SK-N-SH (cell line): ENCODE results near the gene ADAP2.

Source experiments
- CHD2 ChIP-seq: fragments of 150-350 bp; IDR thresholded peaks from 2 replicates; pipeline ENCODE4 v1.6.1; 2018; ENCODE audit warnings: low read length; ENCODE audit not compliant: partially characterized antibody
- EP300 ChIP-seq, 2 experiments: IDR thresholded peaks; 2 replicates each; pipeline versions ENCODE4 v1.4.0 to v1.6.1; 2012; ENCODE audit warnings: borderline replicate concordance in 1 of 2, low read depth in 1 of 2, low read length in 1 of 2
- FOSL2 ChIP-seq: IDR thresholded peaks from 2 replicates; pipeline ENCODE4 v1.4.0; 2012; ENCODE audit warnings: low read depth, mild to moderate bottlenecking, moderate library complexity, borderline replicate concordance
- FOXJ3 ChIP-seq: sonication (generic); formaldehyde crosslinking; IDR thresholded peaks from 2 replicates; pipeline ENCODE4 v1.5.1; 2020; ENCODE audit warnings: mild to moderate bottlenecking, missing genetic modification reagents
- GABPA ChIP-seq: IDR thresholded peaks from 2 replicates; pipeline ENCODE4 v1.4.0; 2012; ENCODE audit warnings: low read depth, mild to moderate bottlenecking
- NFIC ChIP-seq: IDR thresholded peaks from 2 replicates; pipeline ENCODE4 v1.4.0; 2012; ENCODE audit warnings: borderline replicate concordance
- POLR2AphosphoS5 ChIP-seq: IDR thresholded peaks from 2 replicates; pipeline ENCODE4 v1.6.1; 2012; ENCODE audit warnings: low read depth, low read length
- SIN3A ChIP-seq: IDR thresholded peaks from 2 replicates; pipeline ENCODE4 v1.6.1; 2012; ENCODE audit warnings: low read depth, mild to moderate bottlenecking, low read length, moderate library complexity, borderline replicate concordance
- TCF12 ChIP-seq: IDR thresholded peaks from 2 replicates; pipeline ENCODE4 v1.4.0; 2012
- YY1 ChIP-seq: IDR thresholded peaks from 2 replicates; pipeline ENCODE4 v1.4.0; 2012; ENCODE audit warnings: low read depth, mild to moderate bottlenecking
- TF ChIP-seq, protein P1 (sequence below): fragments of 200-600 bp; sonication (generic); IDR thresholded peaks from 2 replicates; pipeline ENCODE4 v1.6.1; 2017; ENCODE audit warnings: antibody characterized with exemption, mild to moderate bottlenecking, moderate library complexity
- TF ChIP-seq, protein P2 (sequence below): IDR thresholded peaks from 2 replicates; pipeline ENCODE4 v1.6.1; 2012; ENCODE audit warnings: mild to moderate bottlenecking, low read depth, low read length, moderate library complexity
- TF ChIP-seq, protein P3 (sequence below): IDR thresholded peaks from 2 replicates; pipeline ENCODE4 v1.4.0; 2012; ENCODE audit warnings: low read depth

DNA sequence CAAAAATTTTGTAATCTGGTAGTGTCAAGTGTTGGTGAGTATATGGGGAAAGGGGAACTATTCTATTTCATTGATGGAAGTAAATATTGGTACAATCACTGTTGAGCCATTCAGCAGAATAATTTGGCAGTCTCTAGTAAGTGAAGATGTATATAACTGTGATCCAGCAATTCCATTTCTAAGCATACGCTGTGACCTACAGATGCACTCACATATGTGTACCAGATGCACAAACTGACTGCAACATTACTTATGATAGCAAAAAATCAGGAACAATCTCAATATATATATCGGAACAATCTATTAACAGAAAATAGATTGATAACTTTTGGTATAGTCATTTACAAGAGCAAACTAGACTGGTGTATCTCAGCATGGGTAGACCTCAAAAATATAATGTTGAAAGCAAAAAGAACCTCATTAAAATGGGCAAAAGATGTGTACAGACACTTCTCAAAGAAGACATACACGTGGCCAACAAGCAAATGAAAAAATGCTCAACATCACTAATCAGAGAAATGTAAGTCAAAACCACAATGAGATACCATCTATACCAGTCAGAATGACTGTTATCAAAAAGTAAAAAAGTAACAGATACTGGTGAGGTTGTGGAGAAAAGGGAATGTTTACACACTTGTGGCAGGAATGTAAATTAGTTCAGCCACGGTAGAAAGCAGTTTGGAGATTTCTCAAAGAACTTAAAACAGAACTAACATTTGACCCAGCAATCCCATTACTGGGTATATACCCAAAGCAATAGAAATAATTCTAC, 20.7 kb downstream of the ADAP2 start:
- TF ChIP-seq, protein P1, sequence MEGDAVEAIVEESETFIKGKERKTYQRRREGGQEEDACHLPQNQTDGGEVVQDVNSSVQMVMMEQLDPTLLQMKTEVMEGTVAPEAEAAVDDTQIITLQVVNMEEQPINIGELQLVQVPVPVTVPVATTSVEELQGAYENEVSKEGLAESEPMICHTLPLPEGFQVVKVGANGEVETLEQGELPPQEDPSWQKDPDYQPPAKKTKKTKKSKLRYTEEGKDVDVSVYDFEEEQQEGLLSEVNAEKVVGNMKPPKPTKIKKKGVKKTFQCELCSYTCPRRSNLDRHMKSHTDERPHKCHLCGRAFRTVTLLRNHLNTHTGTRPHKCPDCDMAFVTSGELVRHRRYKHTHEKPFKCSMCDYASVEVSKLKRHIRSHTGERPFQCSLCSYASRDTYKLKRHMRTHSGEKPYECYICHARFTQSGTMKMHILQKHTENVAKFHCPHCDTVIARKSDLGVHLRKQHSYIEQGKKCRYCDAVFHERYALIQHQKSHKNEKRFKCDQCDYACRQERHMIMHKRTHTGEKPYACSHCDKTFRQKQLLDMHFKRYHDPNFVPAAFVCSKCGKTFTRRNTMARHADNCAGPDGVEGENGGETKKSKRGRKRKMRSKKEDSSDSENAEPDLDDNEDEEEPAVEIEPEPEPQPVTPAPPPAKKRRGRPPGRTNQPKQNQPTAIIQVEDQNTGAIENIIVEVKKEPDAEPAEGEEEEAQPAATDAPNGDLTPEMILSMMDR, result peak; percentile 27; the same call in 1 of the 2 replicates
- TF ChIP-seq FOSL2, result no peak
- TF ChIP-seq TCF12, result peak; percentile 36; the same call in 1 of the 2 replicates
- TF ChIP-seq, protein P2, sequence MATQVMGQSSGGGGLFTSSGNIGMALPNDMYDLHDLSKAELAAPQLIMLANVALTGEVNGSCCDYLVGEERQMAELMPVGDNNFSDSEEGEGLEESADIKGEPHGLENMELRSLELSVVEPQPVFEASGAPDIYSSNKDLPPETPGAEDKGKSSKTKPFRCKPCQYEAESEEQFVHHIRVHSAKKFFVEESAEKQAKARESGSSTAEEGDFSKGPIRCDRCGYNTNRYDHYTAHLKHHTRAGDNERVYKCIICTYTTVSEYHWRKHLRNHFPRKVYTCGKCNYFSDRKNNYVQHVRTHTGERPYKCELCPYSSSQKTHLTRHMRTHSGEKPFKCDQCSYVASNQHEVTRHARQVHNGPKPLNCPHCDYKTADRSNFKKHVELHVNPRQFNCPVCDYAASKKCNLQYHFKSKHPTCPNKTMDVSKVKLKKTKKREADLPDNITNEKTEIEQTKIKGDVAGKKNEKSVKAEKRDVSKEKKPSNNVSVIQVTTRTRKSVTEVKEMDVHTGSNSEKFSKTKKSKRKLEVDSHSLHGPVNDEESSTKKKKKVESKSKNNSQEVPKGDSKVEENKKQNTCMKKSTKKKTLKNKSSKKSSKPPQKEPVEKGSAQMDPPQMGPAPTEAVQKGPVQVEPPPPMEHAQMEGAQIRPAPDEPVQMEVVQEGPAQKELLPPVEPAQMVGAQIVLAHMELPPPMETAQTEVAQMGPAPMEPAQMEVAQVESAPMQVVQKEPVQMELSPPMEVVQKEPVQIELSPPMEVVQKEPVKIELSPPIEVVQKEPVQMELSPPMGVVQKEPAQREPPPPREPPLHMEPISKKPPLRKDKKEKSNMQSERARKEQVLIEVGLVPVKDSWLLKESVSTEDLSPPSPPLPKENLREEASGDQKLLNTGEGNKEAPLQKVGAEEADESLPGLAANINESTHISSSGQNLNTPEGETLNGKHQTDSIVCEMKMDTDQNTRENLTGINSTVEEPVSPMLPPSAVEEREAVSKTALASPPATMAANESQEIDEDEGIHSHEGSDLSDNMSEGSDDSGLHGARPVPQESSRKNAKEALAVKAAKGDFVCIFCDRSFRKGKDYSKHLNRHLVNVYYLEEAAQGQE, result no peak
- no peak for TF ChIP-seq GABPA
- no peak for TF ChIP-seq YY1
- no peak for TF ChIP-seq SIN3A
- no peak for TF ChIP-seq POLR2AphosphoS5
- TF ChIP-seq EP300 (IDR thresholded peaks at IDR 0.05; ENCODE audit: borderline replicate concordance in 1 of 2, low read depth in 1 of 2, low read length in 1 of 2), result no peak
- TF ChIP-seq CHD2, result no peak
- TF ChIP-seq NFIC, result no peak
- TF ChIP-seq FOXJ3 (CRISPR knock-in tag), result no peak
- TF ChIP-seq, protein P3, sequence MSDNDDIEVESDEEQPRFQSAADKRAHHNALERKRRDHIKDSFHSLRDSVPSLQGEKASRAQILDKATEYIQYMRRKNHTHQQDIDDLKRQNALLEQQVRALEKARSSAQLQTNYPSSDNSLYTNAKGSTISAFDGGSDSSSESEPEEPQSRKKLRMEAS, result no peak
